ENCODE results near the gene H6PD.

DNA sequence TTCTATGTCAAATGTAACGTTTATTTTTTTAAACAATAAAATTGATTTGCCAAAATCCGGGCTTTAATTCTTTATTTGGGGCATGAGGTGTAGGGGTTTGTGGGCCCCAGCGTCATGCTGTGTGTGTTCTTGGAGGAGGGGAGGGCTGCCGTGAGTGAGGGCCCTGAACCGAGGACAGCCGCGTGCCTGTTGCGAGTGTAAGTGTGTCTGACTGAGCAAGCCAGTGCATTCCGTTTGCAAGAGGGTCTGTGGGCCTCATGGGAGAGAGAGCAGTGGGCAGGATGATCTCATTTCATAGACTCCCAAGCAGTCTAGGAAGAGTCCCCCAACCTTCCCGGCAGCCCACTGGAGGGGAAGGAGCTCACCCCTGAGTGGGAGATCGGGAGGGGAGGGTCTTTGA, 36.7 kb downstream of the H6PD start:
- TF ChIP-seq, protein P1, sequence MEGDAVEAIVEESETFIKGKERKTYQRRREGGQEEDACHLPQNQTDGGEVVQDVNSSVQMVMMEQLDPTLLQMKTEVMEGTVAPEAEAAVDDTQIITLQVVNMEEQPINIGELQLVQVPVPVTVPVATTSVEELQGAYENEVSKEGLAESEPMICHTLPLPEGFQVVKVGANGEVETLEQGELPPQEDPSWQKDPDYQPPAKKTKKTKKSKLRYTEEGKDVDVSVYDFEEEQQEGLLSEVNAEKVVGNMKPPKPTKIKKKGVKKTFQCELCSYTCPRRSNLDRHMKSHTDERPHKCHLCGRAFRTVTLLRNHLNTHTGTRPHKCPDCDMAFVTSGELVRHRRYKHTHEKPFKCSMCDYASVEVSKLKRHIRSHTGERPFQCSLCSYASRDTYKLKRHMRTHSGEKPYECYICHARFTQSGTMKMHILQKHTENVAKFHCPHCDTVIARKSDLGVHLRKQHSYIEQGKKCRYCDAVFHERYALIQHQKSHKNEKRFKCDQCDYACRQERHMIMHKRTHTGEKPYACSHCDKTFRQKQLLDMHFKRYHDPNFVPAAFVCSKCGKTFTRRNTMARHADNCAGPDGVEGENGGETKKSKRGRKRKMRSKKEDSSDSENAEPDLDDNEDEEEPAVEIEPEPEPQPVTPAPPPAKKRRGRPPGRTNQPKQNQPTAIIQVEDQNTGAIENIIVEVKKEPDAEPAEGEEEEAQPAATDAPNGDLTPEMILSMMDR (tag by site-specific recombination; IDR thresholded peaks at IDR 0.05) = no peak
- TF ChIP-seq ZFHX2 (tag by site-specific recombination; conservative IDR thresholded peaks at IDR 0.05) (no peak; the same call in 1 of the 2 replicates), ZBTB20 (tag by site-specific recombination; IDR thresholded peaks at IDR 0.05) (no peak), ZBTB7A (tag by site-specific recombination; IDR thresholded peaks at IDR 0.05; ENCODE audit: low read depth) (no peak), SETDB1 (IDR thresholded peaks at IDR 0.05; ENCODE audit: insufficient read length, low read length) (no peak)
- TF ChIP-seq, protein P2, sequence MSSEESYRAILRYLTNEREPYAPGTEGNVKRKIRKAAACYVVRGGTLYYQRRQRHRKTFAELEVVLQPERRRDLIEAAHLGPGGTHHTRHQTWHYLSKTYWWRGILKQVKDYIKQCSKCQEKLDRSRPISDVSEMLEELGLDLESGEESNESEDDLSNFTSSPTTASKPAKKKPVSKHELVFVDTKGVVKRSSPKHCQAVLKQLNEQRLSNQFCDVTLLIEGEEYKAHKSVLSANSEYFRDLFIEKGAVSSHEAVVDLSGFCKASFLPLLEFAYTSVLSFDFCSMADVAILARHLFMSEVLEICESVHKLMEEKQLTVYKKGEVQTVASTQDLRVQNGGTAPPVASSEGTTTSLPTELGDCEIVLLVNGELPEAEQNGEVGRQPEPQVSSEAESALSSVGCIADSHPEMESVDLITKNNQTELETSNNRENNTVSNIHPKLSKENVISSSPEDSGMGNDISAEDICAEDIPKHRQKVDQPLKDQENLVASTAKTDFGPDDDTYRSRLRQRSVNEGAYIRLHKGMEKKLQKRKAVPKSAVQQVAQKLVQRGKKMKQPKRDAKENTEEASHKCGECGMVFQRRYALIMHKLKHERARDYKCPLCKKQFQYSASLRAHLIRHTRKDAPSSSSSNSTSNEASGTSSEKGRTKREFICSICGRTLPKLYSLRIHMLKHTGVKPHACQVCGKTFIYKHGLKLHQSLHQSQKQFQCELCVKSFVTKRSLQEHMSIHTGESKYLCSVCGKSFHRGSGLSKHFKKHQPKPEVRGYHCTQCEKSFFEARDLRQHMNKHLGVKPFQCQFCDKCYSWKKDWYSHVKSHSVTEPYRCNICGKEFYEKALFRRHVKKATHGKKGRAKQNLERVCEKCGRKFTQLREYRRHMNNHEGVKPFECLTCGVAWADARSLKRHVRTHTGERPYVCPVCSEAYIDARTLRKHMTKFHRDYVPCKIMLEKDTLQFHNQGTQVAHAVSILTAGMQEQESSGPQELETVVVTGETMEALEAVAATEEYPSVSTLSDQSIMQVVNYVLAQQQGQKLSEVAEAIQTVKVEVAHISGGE (tag by site-specific recombination; conservative IDR thresholded peaks at IDR 0.05; ENCODE audit: low read depth) = no peak
